ENCODE data around the gene IL12B. TPM values are rescaled to one million over a fixed set of nuclear protein-coding genes. Genes with fewer than 3 reads are reported as not detected.
"Not testable (repeated sequence)": the region's sequence is repeated elsewhere in the genome, so short reads cannot be mapped to it uniquely, and the experiment has no call there.

IL12B gene
- polyA plus RNA-seq, 6 donors from 2014 or later, result not detected

DNA sequence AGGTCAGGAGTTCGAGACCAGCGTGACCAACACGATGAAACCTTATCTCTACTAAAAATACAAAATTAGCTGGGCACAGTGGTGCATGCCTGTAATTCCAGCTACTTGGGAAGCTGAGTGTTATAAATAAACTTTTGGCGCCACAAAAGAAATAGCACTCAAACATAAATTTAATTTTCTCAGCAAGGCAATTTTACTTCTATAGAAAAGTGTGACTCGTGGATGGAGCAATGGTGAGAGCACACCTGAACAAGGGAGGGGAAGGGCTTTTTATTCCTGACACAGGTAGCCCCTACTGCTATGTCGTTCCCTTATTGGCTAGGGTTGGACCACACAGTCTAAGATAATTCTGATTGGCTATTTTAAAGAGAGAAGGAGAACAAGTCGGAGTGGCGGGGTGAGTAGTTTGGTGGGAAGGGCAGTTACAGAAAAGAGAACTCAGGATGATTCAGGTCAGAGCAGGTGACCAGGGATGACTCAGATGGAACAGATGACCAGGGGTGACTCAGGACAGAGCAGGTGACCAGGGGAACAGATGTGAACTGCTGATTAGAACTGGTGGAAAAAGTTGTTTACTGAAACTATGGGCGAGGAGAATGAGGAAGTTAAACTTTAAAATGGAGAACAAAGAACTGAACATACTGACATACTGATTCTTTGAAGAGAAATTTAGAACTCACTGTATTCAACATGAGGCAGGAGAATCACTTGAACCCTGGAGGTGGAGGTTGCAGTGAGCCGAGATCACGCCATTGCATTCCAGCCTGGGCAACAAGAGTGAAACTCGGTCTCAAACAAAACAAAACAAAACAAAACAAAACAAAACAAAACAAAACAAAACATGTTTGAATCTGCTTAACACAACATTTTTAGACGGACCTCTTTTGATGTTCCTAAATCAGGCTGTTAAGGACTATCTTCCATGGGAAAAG, 28.1 kb downstream of the IL12B start:
- peak in 1 of 2 donors; percentile 16 for ATAC-seq (ENCODE audit: low read depth in 2 of 2)
- peaks cover 6 to 18% (median 14%) of the 10 kb centered on the region in 3 donors for H3K4me1 Mint-ChIP-seq
- peaks cover 21 to 51% of the 10 kb centered on the region in 2 donors for H3K36me3 Mint-ChIP-seq
- H3K27ac Mint-ChIP-seq, result peak overlapping the region in 4 of 6 donors; percentile 43 to 95 (median 66)
- H3K4me3 Mint-ChIP-seq, result peak overlapping the region in 2 of 8 donors; percentile 49 to 74
- peaks cover 21 to 67% (median 52%) of the 10 kb centered on the region in 7 donors for H3K9me3 Mint-ChIP-seq
- not testable (repeated sequence) for H3K27me3 Mint-ChIP-seq, DNase-seq

- peaks cover 21 to 54% of the 10 kb centered on the region in 2 donors for H3K36me3 Mint-ChIP-seq
- no peak for DNase-seq
- H3K4me3 Mint-ChIP-seq, result no peak overlapping the region
- peaks cover 6 to 18% (median 14%) of the 10 kb centered on the region in 3 donors for H3K4me1 Mint-ChIP-seq
- H3K27ac Mint-ChIP-seq, result peak overlapping the region in 1 of 6 donors; percentile 54
- H3K9me3 Mint-ChIP-seq, result peaks cover 21 to 74% (median 56%) of the 10 kb centered on the region in 7 donors
- ATAC-seq (ENCODE audit: low read depth in 2 of 2), result no peak
- no peaks in the 10 kb centered on the region for H3K27me3 Mint-ChIP-seq
Measured at GRCh38 chr5:159301466-159301865, 28.8 kb downstream of the IL12B start.

DNA sequence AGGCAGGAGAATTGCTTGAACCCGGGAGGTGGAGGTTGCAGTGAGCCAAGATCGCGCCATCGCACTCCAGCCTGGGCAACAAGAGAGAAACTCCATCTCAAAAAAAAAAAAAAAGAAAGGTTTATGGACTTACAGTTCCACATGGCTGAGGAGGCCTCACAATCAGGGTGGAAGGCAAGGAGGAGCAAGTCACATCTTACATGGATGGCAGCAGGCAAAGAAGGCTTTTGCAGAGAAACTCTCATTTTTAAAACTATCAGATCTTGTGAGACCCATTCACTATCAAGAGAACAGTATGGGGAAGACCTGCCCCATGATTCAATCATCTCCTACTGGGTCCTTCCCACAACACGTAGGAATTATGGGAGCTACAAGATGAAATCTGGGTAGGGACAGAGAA, 33.0 kb downstream of the IL12B start:
- Mint-ChIP-seq H3K36me3 (peaks cover 11 to 34% of the 10 kb centered on the region in 2 donors), H3K9me3 (peaks cover 13 to 60% (median 40%) of the 10 kb centered on the region in 7 donors)
- DNase-seq; H3K27ac Mint-ChIP-seq; H3K27me3 Mint-ChIP-seq; H3K4me1 Mint-ChIP-seq; H3K4me3 Mint-ChIP-seq; ATAC-seq (ENCODE audit: low read depth in 2 of 2): not testable (repeated sequence)

DNA sequence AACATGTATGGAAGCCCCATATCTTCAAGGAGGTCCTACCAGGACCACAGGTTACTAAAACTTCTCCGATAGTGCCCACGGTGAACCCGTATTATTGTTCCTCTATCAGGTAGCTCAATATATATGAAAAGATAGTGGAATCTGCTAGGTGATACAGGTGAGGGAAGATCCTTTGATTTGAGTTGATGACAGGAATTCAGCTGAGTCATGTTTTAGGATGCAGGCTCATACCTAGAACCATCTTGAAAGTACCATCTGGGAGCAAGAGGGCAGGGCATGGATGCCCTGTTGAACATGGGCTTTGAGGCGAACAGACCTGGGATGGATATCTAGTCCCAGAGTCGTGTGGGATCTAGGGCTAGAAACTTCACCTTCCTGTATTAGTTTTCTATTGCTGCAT, 35.4 kb downstream of the IL12B start:
- Mint-ChIP-seq H3K9me3 (peaks cover 8 to 38% (median 26%) of the 10 kb centered on the region in 7 donors), H3K4me3 (peak overlapping the region in 1 of 8 donors; percentile 10), H3K4me1 (no peaks in the 10 kb centered on the region), H3K27ac (no peak overlapping the region), H3K36me3 (peaks cover 6 to 22% of the 10 kb centered on the region in 2 donors), H3K27me3 (no peaks in the 10 kb centered on the region)
- DNase-seq, result no peak
- no peak for ATAC-seq (ENCODE audit: low read depth in 2 of 2)

DNA sequence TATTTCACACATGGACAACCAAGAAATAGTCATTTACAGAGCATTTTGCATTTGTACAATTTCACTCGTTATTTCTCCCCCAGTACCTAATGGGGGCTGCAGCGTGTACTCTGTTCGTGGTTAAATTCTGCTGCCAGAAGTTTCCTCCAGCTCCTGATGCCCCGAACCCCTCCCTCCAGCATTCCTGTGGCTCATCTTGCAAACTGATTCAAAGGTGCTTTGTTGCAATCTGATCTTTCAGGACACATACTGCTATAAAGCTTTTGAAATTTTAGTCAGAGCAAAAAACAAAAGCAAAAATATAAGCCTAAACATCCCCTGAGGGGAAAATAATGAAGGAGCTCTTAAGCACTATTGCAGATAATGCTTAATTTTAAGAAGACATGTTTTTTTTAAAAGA, 39.5 kb downstream of the IL12B start:
- H3K9me3 Mint-ChIP-seq, result peaks cover 0 to 3% (median 0%) of the 10 kb centered on the region in 7 donors
- H3K36me3 Mint-ChIP-seq, result no peaks in the 10 kb centered on the region
- H3K27ac Mint-ChIP-seq, result no peak overlapping the region
- H3K4me1 Mint-ChIP-seq, result no peaks in the 10 kb centered on the region
- no peaks in the 10 kb centered on the region for H3K27me3 Mint-ChIP-seq
- H3K4me3 Mint-ChIP-seq, result no peak overlapping the region
- DNase-seq, result no peak
- ATAC-seq (ENCODE audit: low read depth in 2 of 2), result no peak

GRCh38 chr5:159286420-159287035, 43.8 kb downstream of the IL12B start:
- H3K27me3 Mint-ChIP-seq, result no peaks in the 10 kb centered on the region
- DNase-seq (peak; percentile 28), ATAC-seq (ENCODE audit: low read depth in 2 of 2) (peak; percentile 52 to 65)
- H3K4me3 Mint-ChIP-seq, result peak overlapping the region in 1 of 8 donors; percentile 12
- no peak overlapping the region for H3K27ac Mint-ChIP-seq
- H3K4me1 Mint-ChIP-seq, result no peaks in the 10 kb centered on the region
- H3K9me3 Mint-ChIP-seq, result peaks cover 0 to 3% (median 0%) of the 10 kb centered on the region in 7 donors
- no peaks in the 10 kb centered on the region for H3K36me3 Mint-ChIP-seq

DNA sequence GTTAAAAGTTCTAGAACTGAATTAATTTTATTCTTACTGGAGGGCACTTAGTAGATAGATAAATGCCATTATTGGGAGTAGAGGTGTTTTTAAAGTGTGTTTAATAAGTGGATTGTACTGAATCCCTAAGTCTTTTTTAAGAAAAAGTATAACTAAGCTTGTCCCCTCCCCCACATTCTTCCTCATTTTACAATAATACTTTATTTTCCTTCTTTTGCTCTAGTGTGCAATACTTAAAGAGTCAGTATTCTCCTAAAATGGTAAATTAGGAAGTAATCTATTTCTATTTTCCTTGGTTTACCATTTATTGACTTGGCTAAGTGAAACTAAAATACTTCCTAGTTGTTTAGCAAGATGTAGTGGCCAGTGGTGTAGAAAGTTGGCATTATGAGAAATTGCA, 55.6 kb downstream of the IL12B start:
- no peak overlapping the region for H3K27ac Mint-ChIP-seq
- H3K27me3 Mint-ChIP-seq, result no peaks in the 10 kb centered on the region

GRCh38 chr5:159273923-159274322, 56.4 kb downstream of the IL12B start:
- H3K4me1 Mint-ChIP-seq, result no peaks in the 10 kb centered on the region

More for the DNA sequence above, 55.6 kb downstream of the IL12B start:
- Mint-ChIP-seq H3K36me3 (peaks cover 0 to 7% of the 10 kb centered on the region in 2 donors), H3K4me1 (no peaks in the 10 kb centered on the region), H3K4me3 (no peak overlapping the region), H3K9me3 (no peaks in the 10 kb centered on the region)
- ATAC-seq (ENCODE audit: low read depth in 2 of 2) (no peak), DNase-seq (no peak)

DNA sequence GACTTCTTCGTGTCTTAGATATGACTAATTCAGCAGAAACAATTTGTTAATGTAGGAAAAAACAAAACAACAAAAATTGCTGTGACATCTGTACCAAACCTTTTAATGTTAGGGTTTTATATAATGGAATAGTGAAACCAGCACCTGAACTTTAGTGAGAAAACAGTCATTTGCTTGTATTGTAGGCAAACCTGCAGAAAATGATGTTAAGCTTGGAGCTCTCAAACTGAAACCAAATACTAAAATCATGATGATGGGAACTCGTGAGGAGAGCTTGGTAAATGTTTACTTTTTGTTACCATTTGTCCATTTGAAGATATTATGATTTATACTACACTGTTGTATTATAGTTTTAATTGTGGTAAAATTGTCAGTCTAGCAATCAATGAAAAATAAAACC, 60.6 kb downstream of the IL12B start:
- no peak overlapping the region for H3K4me3 Mint-ChIP-seq
- ATAC-seq (ENCODE audit: low read depth in 2 of 2), result no peak
- peaks cover 5 to 17% (median 10%) of the 10 kb centered on the region in 3 donors for H3K4me1 Mint-ChIP-seq
- DNase-seq, result no peak
- H3K9me3 Mint-ChIP-seq, result peaks cover 0 to 24% (median 14%) of the 10 kb centered on the region in 7 donors
- H3K27me3 Mint-ChIP-seq, result no peaks in the 10 kb centered on the region
- H3K27ac Mint-ChIP-seq, result no peak overlapping the region
- H3K36me3 Mint-ChIP-seq, result peaks cover 11 to 24% of the 10 kb centered on the region in 2 donors

More at GRCh38 chr5:159273923-159274322, 56.4 kb downstream of the IL12B start:
- no peak overlapping the region for H3K27ac Mint-ChIP-seq
- no peaks in the 10 kb centered on the region for H3K9me3 Mint-ChIP-seq
- H3K4me3 Mint-ChIP-seq, result no peak overlapping the region
- no peak for ATAC-seq (ENCODE audit: low read depth in 2 of 2)
- H3K36me3 Mint-ChIP-seq, result peaks cover 0 to 7% of the 10 kb centered on the region in 2 donors
- no peaks in the 10 kb centered on the region for H3K27me3 Mint-ChIP-seq
- no peak for DNase-seq

DNA sequence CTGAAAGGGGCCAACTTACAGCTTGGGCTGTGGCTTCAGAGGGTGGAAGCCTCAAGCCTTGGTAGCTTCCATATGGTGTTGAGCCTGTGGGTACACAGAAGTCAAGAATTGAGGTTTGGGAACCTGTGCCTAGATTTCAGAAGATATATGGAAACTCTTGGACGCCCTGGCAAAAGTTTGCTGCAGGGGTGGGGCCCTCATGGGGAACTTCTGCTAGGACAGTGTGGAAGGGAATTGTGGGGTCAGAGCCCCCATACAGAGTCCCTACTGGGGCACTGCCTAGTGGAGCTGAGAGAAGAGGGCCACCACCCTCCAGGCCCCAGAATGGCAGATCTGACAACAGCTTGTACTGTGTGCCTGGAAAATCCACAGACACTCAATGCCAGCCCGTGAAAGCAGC, 63.5 kb downstream of the IL12B start:
- not testable (repeated sequence) for H3K4me3 Mint-ChIP-seq; ATAC-seq (ENCODE audit: low read depth in 2 of 2); H3K27me3 Mint-ChIP-seq; DNase-seq
- H3K36me3 Mint-ChIP-seq, result peaks cover 11 to 24% of the 10 kb centered on the region in 2 donors
- H3K27ac Mint-ChIP-seq, result peak overlapping the region in 1 of 6 donors; percentile 18
- peaks cover 0 to 24% (median 14%) of the 10 kb centered on the region in 7 donors for H3K9me3 Mint-ChIP-seq
- H3K4me1 Mint-ChIP-seq, result peaks cover 23 to 39% (median 35%) of the 10 kb centered on the region in 3 donors

Other genes starting within 250 kb of the IL12B start
- gene EBF1, start 230.6 kb downstream of the IL12B start, polyA plus RNA-seq (ENCODE audit: low read depth in 6 of 6), result 10 to 100 TPM; 27.7 to 48.4 (median 40.1) TPM
- gene RNF145, start 120.9 kb downstream of the IL12B start, polyA plus RNA-seq (ENCODE audit: low read depth in 6 of 6), result 10 to 100 TPM in 5 of 6 donors, 1 to 10 TPM in 1; 8.8 to 14.4 (median 10.4) TPM
- 10 to 100 TPM; 48.4 to 69.5 (median 61.2) TPM for gene UBLCP1, start 67.2 kb downstream of the IL12B start, polyA plus RNA-seq (ENCODE audit: low read depth in 6 of 6)